GM18909 (cell line): ENCODE measurements around the gene TARP.

Experiments
- ATAC-seq: cut with Tn5 transposase; IDR thresholded peaks from one replicate; pipeline ENCODE4 v1.9.1; 2021; ENCODE audit warnings: mild to moderate bottlenecking; ENCODE audit not compliant: unreplicated experiment, poor library complexity

TARP gene

DNA sequence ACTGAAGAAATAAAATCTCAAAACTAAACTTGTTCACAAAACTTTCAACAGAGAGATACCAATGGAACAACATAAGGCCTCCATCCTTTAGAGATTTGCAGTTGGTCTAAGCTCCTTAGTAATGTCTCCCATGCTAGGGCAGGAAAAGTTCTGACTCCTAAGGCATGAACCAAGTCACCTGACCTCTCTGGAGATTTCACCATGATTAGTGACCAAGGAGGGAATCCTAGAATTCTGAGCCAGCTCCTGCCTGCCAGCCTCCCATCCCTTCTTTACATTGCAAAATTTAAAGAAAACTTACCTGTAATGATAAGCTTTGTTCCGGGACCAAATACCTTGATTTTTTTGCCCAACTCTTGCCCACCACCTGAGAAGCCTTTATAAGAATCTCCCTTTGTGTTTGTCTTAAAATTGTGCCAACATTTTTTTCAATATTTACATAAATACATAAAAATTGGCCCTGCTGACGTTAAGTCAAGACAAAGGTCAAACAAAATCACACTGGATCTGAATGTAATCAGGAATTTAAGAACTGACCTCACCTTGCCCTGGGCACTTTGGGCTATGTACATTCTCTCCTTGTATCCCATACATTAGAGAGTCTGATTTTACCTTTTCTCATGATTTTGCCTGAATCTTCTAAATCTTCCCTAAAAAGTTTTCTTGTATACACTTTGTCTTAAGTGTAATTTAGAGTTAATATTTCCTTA lies at the start of gene TARP:
Gene TARP (minus strand): TSS at position 351 of the 710 bp plus-strand sequence.
- no peak for ATAC-seq

DNA sequence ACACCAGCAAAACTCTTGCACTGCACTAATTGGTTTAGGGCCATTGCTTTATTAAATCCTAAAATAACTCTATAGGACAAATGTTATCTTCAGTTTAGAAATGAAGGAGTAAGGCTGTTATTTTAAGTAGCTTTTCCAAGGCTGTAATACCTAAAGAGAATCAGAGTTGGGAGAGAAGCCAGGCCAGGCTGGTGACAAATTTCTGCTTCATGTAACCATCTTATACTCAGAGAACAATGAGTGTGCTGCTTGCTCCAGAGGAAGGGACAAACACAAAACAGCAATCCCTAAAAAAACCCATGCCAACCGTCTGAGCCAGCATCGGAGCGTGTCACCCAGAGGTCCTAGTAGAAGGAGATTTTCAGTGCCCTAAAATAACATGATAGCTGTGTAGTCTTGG lies 49.7 kb upstream of the TARP start:
- ATAC-seq: no peak

DNA sequence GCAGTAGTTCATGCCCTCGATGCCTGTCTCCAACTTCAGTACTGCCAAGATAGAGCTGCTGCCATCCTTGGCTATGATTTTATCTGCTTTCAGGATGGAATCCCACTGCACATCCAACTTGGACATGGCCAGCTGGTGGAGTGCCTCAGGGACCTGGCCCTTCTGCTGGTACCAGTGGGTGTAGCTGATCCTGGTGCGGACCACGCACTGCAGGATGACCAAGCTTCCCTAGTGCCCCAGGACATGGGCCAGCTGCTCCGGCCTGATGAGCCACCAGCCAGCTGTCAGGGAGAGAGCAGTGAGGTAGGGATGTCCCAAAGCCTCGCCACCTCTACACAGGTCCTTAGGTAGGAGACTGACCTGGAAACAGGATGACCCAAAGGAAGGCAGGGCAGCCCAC lies 49.0 kb upstream of the TARP start:
- ATAC-seq: no peak

DNA sequence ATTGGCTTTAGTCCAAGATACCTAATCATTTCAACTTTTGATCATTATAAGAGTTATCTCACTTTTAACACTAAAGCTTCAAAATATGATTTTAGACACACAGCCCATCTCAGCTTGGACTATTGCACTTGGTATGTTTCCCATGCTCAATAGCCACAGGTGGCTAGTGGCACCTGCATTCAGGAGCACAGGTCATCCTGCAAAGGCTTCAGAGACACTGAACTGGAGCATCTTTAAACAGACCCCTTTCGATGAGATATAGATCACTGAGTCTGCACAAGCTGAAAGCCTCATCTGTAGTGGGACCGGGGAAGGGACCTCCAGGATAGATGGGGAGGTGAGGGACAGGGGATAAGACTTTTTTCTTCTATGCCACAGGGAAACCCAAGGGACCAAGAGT lies 48.5 kb upstream of the TARP start:
- no peak for ATAC-seq

DNA sequence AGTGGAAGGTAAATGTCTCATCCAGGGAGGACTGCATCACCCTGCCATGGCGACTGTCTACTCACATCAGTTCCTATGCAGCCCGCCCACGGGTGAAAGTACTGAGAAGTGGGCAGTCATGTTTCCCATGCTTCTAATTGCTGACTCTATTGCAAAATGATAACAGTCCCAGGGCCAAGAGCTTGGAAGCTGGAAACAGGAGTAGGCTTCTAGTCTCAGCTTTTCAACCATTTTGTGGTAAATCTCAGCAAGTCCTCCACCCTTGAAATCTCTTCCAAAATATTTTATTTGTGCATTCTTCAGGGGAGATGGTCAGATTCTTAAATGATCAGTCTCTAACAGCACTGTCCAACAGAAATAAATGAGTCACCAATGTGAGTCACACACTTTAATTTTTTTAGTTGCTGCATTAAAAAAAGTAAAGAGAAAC lies 48.1 kb upstream of the TARP start:
- ATAC-seq: no peak

DNA sequence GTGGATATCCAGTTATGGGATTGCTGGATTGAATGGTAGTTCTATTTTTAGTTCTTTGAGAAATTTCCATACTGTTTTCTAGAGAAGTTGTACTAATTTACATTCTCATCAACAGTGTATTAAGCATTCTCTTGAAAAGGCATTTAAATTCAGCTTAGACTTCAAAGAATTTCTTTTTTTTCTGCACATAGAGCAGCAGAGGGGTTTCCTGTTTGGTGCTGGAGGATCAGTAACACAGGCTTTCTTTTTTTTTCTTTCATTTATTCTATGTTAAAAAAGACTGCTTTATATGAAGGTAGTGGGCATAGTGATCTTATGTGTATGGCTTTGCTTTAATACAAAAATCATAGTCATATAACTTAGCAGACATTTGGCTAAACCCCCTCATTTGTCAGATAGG lies 47.6 kb upstream of the TARP start:
- no peak for ATAC-seq

DNA sequence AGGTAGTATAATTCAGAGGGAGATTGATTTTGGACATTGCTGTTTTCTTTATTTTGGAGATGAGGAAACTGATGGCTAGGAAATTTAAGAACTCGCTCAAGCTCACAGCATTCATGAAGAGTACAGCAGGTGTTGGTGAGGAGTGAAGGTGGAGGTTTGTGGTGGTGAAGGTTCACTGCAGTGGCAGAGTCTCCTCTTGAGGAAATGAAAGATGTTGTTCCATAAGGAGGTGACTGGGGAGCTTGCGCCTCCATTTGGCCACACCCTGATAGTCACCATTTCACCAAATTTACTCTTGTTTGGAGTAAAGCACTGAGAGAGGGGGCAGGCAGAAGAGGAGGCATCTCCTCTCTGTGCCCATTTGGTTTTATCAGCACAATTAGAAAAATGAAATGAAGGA lies 46.4 kb upstream of the TARP start:
- no peak for ATAC-seq

DNA sequence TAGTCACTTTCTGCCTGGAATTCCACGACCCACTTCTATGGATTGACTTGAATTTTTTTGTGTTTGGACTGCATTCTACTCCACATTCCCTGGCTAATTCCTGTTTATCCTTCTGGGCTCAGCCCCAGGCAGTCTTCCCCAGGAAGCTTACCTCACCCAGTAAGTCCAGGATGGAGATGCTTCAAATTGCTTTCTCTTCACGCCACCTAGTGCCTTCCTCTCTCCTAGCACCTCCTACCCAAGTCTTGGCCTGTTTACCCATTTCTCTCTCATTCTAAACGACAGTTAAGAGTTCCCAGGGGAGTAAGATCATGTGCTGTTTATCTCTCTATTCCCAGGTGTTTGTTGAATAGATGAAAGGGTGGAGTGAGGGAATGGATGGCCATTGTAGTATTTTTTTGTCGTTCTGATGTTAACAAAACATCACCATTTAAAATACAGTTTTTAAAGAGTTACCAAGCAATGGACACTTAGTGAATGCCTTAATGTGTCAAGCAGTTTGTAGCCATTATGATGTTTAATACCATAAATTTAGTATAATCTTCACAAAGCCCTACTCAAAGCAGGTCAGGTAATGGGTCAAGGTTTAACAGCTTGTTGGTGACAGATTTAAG lies 45.5 kb upstream of the TARP start:
- peak; percentile 84 for ATAC-seq

DNA sequence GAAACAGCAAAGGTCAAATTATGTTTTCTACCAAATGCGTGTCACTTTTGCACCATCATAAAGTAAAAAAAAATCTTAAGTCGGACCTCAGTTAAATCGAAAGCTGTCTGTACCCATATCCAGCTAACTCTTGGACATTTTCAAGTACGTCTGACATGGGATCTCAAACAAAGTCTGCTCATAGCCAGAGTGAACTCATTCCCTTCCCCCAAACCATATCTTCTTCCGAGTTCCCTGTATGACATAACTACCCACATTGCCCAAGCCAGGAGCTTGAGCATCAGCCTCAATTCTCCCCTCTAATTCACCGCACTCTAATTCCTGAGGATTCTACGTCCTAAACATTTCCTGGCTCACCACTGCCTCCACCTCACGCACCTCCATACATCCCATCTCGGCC lies 44.8 kb upstream of the TARP start:
- no peak for ATAC-seq

DNA sequence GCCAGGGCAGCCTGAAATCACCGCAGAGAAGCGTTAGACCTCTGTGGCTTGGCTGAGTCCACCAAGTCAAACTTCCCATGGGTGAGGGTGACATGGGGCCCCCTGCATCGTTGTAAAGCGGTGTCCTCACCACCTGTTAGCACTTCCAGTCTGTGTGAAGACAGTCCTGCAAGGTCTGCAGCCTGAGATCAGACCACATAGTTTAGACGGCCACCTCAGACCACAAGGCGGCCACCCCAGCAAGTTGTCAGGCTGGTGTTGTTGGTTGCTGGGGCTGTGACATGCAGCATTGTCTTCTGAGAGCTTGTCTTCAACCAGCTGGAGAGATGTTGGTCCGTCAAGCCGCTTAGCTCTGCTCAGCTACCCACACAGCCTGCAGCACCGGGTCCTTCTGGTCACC lies 44.1 kb upstream of the TARP start:
- ATAC-seq: no peak

DNA sequence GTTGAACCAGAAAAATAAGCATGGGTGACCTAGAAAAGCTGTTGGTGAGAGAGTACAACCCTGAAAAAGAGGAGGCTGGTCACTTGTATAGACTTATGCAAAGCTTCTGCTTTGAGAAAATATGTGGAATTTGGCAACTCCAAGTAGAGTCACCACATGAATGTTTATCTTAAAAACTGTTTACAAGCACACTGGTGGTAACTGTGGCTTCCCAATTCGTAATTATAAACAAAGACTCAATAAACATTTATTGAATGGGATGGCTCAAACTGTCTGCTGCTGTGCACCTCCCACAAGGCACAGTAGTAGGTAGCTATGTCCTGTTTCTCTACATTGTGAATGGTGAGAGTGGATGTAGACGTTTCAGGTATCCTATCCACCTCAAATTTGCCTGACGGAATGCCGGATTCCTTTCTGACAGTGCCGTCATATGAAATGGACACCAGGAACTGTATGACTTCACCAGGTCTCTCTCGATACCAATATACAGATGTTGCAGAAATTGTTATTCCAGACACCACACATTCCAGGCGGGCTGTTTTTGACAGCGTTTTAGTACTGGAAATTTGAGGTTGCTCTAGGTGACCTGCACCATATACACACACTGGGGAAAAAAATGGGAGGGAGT lies 43.4 kb upstream of the TARP start:
- ATAC-seq: no peak

DNA sequence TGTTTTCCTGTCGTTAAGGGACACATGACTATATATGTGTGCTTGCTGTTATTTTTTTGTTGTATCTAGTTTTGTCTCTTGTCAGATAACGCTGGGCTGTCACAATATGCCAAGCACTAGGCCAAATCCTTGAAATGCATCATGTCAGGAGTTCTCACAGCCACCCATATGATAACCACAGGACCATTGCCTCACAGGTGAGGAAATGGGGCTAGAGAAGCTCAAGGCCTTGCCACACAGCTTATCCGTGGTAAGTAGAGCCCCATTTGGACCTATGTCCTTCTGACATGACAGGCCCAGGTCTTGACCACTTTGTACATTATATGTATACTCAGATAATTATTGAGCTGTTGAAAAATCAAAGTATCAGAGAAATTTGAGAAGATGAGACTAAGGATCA lies 42.0 kb upstream of the TARP start:
- no peak for ATAC-seq

DNA sequence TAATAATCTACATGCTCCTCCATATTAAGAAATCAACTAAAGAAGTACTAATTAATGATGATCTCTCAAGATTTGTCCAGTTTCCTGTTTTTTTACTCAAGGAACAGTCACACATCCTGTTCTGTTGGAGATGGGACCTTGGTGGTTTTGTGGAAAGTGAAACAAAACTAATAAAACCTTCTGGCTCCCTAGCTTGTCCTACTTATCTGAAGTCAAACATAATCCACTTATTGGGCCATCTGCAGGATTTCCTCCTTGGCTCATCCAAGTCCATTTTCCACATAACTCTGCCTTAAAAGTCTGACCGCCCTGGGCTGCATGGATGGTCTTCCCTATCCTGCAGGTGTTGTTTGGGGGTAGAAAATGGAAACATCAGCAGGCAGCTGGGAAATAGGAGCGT lies 39.4 kb upstream of the TARP start:
- ATAC-seq: no peak

DNA sequence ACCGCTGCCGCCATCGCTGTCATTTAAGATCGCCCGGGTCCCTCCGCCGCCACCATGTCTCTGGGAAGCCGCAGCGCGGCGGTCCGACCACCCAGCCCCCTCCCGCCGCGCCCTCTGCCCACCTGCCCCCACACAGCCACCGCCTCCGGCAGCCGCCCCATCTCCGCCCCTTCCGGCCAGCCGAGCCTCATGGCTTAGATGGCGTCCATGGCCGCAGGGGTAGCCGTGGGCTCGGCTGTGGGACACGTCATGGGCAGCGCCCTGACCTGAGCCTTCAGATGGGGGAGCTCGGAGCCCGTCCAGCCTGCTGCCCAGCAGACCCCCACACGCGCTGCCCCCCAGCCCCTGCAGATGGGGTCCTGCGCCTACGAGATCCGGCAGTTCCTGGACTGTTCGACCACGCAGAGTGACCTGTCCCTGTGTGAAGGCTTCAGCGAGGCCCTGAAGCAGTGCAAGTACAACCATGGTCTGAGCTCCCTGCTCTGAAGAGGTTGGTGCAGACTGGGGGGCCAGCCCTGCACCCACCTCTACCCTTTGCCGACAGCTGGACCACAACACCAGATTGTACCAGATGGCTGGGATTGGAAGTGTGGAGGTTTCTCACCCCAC lies 38.0 kb upstream of the TARP start:
- peak; percentile 82 for ATAC-seq

DNA sequence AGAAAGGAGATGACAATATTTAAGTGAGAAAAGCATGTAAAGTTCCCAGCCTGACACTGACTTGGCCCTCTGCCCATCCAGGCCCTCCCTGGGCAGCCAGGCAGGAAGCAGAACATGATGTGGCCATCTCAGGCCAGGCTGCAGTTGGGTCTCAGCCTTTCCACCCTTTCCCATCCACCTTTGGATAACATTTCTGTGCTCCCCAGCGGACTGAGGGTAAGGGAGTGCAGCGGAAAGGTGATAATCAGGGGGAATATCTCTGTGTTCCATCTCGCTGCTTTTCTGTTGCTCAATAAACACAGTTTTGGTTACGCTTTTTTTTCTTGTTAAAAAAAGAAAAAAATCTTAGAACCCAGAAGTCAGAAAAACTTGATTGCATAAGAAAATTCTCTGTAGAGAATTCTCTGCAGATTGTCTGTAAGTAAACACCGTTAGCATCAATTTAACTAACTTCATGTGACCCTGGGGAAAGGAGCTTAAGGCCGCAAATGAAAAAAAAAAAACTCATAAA lies 37.2 kb upstream of the TARP start:
- no peak for ATAC-seq

DNA sequence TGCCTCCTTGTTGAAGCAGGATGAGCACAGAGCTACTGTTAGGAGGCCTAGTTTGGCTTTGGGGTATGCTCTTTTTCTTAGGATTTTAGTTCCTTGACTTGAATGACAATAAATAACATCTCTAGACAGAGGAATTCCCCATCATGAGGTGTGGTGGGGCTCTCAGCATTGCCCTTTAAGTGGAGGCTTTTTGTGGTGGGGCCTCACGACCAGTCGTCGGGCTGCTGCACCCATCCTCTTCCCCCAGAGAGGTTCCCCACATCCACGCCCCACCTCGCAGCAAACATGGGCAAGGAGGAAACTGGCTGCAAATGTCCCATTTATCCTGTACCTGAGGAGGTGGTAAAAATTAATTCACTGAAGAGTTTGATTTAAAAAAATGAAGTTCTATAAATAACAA lies 36.1 kb upstream of the TARP start:
- no peak for ATAC-seq

DNA sequence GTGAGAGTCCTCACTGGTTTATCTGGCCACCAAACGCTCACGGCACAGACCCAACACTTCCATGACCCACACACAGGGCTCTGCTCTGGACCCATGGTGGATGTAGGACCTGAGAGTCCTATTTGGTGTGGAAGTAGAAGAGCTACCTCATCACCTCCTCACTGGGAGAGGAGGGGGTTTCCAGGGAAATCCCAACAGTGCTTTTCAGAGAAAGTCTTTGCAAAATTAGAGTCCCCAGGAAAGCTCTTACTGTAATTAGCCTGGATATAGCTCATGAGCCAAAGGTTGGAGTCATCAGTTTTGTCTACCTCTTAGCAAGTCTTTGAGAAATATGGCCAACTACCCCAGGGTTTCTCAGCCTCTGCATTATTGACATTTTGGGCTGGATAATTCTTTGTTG lies 34.7 kb upstream of the TARP start:
- no peak for ATAC-seq

DNA sequence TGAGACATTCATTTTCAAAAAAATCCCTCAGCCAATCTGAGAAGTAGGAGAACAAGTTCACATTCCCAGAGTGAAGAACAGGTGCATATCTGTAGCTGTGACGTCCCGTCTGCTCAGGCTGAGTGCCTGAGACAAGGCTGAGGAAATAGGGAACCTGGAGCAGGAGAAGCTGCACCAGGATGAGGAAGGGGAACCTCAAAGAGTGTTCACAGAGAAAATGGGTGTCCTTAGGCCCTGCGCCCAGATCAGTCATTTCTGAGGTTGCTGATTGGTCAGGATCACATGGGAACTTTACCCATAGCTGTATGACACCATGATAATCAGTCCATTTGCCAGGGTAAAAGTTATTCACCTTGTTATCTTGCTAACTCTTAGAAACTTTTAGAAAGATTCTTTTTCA lies 34.2 kb upstream of the TARP start:
- no peak for ATAC-seq

DNA sequence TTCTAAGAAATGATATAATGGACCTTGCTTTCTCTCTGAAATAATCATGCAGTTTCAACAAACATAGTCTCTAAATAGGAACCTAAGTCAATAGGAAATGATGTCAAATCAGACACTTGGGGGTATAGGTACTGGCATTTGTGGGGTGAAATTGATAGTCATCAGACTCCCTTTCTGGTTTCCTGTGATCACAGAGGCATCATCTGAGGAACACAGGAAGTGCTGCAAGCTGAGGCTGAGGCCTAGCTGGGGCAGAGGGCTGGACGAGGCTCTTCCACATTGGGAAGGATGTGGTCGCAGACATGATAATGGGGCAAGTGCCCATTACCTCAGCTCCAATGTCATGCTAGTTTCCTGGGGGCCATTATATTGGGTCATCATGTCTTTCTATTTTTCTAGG lies 33.5 kb upstream of the TARP start:
- ATAC-seq: no peak

DNA sequence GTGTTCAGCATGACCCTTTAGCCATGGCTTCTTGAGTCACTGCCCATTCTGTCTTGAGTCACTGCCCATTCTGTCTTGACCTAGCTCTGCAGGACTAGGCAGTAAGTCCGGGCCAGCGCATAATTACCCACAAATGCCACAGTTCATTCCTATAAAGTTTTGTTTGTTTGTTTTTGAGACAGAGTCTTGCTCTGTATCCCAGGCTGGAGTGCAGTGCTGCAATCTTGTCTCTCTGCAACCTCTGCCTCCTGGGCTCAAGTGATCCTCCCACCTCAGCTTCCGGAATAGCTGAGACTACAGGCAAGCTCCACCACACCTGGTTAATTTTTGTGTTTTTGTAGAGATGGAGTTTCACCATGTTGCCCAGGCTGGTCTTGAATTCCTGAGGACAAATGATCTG lies 32.7 kb upstream of the TARP start:
- no peak for ATAC-seq

DNA sequence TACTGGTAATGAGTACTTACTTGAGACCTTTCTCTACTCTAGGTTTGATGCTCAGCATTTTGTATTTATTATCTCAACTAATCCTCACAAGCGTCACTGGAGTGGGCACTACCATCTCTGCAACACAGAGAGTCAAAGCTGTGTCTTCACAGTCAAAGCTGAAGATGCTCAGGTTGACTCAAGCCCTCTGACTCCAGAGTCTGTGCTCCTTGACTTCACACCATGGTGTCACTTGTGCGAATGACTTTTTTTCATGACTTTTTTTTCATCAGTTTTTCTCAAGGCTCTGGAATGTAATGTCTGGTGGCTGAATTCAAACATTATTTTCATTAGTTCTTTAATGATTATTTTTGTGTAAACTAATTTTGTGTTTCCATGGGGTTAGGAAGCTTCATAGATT lies 30.4 kb upstream of the TARP start:
- ATAC-seq: no peak
